ENCODE measurements around the gene ZNF212.
"Not testable (repeated sequence)": the region's sequence is repeated elsewhere in the genome, so short reads cannot be mapped to it uniquely, and the experiment has no call there.

Gene ZNF212

DNA sequence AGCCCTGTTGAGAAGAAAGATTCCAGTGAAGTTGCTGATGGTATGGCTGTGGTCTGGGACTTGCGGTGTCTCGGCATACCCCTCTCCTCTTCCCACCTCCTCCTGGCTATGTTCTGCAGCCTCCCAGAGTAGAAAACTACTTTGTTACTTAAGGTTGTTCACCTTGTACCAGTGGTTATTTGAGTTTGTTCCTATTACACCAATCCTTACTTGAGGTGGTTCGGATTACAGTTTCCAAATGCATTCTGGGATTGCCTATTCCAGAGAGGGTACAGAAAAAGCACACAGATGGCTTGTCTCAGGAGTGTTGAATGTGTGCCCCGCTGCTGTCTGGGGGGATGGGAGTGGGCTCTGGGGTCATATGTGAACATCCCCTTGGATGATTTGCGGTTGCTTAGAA is 15.7 kb downstream of the ZNF212 start:
- no peak for DNase-seq

DNA sequence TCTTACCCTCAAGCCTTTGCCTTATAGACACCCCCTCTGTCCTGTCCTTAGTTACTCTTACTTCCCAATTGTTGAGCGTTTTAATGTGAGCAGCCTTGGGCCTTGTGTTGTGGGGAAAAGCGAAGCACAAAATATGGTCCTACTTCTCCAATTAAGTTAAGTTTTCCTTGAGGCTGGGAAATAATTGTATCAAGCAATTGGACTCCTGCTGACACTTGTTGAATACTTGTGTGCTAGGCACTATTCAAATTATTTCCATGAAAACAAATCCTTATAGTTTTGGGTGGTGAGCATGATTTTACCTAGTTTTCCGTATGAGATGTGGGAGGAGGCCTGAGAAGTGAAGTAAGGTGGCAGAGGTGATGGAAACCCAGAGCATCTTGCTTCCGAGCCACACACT is 17.1 kb downstream of the ZNF212 start:
- DNase-seq, result no peak

DNA sequence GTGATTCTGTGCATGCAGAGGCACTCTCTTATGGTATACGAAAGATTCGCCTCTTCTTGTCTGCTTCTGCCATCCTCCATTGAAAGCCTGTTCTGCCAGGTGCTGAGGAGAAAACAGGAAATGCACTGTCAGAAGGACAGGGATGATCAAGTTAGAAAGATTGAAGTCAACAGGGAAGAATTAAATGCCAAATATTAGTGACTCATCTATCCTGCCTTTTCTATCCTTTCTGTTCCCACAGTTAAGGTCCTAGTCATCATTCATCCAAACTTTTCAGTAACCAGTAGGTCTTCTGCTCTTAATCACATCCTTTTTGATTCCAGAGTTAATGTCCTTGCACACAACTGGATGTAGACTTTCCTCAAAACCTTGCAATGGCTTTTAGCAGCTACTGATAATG is 17.7 kb downstream of the ZNF212 start:
- no peak for DNase-seq

DNA sequence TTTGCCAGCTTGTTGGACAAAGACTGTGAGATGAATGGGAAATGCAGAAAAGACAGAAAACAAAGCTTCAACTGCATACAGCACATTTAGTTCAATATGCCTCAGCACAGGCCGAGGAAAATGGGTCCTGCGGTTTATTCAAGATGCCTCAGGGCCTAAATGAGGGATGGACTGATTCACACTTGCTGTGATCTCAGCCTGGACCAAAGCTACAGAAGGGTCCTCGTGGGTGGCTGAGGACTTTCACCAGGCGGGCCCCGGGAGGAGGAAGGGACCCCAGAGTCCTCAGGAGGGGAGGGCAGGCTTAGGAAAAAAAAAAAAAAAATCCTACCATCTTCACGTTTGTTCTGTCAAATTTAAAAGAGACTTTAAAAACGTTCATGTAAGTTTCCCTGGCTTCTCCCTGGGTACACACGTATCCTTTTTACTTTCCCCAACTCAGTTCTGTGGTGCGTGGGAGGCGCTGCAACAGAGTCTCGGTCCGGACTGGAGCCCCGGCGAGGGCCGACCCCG is 21.9 kb downstream of the ZNF212 start:
- DNase-seq, result no peak

DNA sequence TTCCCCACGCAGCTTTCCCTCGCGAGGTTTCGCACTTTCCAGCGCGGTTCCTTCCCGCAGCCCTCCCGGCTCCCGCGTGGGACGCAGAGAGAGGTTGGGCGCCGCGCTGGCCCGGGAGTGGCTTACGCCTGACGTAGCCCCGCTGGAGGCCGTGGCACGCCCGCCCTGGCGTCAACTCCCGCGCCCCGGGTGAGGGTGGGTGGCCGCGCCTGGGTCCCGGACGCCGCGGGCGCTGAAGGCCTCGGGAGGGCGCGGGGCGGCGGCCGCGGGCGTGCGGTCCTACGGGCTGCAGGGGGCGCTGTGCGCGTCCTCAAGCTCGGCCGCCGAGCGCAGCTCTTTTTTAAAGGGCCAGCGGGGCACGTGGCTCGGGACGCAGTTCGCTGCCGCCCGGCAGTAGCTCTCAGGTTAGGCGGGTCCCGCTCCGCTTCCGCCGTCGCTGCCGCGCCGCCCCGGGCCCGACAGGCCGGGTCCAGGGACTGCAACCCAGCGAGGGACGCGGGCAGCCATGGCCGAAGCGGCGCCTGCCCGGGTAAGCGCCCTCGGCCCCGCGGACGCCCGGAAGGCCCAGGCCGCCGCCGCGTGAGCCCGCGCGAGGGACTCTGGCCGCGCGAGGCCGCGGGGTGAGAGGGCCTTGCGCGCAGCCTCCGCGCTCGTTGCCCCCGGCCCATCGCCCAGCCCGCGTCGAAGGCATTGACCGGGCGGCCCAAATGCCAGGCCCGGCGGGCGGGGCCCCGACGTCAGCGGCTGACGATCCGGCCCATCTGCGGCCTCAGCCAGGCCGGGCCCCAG is 22.6 kb downstream of the ZNF212 start, which contains the start of gene ZNF783:
Gene ZNF783 (plus strand): TSS at position 368 of the 789 bp plus-strand sequence. CDS start 138 bp downstream, at position 506.
- DNase-seq, result peak; percentile 75

DNA sequence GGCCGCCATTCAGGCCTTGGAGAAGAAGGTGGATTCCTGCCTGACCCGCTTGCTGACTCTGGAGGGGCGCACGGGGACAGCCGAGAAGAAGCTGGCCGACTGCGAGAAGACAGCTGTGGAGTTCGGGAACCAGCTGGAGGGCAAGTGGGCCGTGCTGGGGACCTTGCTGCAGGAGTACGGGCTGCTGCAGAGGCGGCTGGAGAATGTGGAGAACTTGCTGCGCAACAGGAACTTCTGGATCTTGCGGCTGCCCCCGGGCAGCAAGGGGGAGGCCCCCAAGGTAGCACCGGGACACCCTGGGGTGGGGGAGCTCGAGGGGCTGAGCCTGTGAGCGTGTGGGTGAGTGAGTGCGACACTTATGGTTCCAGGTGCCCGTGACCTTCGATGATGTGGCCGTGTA is 27.0 kb downstream of the ZNF212 start:
- no peak for DNase-seq

DNA sequence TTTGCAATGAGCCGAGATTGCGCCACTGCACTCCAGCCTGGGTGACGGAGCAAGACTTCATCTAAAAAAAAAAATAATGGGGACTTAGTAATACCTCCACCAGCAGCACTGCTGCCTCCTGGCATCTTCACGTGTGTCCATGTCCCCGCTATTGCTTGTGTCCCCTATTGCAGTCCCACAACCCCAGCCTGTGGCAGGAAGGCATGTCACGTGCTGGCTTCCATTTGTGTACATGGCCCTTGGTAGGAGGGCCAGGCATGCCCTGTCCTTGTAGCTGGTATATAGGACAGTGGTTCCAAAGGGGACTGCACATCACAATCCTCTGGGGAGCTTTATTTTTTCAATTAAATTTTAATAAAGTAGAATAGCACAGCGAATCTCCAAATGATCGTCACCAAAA is 28.3 kb downstream of the ZNF212 start:
- DNase-seq, result no peak

DNA sequence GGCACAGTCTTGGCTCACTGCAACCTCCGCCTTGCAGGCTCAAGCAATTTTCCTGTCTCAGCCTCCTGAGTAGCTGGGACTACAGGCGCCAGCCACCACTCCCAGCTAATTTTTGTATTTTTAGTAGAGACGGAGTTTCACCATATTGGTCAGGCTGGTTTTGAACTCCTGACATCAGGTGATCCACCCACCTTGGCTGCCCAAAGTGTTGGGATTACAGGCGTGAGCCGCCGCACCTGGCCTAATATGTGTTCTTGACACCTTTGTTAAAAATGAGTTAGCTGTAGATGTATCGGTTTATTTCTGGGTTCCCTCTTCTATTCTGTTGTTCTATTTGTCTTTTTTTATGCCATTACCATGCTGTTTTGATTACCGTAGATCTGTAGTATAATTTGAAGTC is 35.0 kb downstream of the ZNF212 start:
- DNase-seq, result not testable (repeated sequence)

DNA sequence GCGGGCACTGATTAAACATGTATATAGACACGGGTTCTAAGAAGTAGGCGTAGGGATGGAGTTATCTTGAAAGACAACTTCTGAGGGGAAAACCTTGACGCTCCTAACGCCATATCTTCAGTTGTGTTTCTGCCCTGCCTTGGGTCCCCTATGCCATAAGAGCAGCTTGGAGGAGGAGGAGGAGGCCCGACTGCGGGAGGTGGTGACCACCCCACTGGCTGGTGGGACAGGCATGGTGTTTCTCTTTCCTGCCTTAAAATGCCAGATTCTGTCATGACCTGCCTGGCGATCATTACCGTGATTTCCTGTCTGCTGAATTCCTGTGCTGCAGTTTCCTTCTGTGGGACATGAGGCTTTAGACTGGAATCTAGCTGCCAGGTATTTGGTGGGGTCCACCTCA is 38.4 kb downstream of the ZNF212 start:
- DNase-seq, result no peak

DNA sequence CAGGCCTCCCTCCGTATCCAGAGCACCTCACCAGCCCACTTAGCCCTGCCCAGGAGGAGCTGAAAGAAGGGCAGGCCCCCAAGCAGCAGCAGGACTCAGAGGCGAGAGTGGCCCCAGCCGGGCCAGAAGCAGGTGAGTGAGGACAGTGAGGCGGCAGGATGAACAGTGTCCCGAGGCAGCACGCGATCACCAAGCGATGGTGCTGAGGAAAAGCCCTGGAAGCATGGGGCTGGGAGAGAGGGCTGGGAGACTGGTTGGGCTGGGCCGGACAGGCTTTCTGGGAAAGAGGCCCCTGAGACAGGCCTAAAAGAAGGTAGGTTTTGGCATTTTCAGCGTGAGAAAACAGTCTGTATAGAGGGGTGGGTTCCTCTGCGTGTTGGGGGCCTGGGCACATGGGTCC is 38.9 kb downstream of the ZNF212 start:
- DNase-seq, result no peak

DNA sequence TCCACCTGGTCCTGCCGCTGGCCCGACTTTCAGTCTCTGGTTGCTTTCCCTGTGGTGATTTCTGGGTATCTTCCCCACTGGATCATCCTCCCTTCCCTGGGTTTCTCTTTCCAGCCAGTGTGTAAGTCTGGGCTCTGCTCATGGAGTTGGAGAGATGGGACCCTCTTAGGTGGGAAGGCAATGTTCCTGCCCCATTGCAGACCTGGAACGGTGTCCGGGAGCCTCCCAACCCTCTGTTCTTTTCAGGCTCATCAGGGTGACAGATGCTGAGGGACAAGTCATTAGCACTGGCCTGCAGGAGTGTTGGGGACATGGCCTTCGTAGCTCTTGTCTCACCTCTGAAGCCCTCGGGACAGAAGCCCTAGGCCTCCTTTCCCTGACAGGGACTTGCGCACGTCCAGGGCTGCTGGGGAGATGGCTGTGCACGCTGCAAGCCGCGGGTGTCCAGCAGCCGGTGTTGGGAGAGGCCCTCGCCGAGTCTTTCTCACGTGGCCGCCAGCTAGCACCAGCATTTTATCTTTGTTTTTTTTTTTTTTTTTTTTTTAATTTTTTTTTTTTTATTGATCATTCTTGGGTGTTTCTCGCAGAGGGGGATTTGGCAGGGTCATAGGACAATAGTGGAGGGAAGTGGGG is 39.8 kb downstream of the ZNF212 start:
- DNase-seq, result no peak

DNA sequence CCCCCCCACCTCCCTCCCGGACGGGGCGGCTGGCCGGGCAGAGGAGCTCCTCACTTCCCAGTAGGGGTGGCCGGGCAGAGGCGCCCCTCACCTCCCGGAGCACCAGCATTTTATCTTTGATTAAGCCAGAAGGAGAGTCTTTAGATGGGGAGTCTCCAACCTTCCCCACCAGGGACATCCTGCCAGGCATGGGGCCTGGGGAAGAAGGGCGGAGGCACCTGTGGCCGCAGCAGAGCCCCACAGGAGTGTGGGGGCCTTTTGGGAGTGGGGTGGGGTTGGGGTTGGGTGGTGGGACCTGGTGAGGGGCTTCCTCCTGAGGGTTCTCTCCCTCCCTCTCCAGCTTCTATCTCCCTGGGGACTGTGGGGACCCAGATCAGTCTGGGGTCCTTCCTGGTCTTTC is 40.7 kb downstream of the ZNF212 start:
- no peak for DNase-seq

DNA sequence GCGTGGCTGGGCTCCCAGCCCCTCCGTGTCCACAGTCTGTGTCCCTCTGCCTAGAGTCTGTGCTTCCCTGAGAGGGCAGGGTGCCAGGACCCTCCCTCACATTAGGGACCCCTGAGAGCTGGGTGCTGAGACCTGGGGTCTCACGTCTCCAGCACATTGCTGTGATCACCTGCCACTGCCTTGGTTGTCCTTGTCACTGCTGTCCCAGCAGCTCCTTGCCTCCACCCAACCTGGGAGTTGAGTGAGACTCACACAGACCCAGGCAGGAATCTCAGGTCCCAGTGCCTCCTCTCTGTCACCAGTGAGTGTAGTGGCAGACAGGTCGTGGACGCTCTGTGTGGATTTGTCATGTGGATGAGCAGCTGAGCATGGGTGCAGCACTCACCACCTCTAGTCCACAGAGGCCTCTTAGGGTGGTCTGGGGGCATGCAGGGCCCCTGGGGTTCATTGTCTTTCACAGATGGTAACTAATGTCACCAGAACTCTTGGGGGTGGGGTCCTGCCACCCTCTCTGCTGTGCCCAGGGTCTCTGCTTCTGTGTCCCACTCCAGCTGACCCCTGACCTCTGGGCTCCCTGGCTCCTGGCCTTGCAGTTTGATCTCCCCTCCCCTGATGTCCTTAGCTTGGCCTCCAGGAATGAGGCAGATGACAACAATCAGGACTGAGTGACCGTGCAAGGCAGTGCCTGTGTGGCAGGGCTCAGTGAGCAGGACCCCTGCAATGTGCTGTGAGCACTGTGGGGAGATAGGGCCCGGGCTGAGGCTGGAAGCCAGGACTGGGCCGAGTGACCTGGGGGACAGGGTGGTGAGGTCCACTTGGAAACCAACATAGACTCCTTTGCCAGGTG is 41.4 kb downstream of the ZNF212 start:
- no peak for DNase-seq

DNA sequence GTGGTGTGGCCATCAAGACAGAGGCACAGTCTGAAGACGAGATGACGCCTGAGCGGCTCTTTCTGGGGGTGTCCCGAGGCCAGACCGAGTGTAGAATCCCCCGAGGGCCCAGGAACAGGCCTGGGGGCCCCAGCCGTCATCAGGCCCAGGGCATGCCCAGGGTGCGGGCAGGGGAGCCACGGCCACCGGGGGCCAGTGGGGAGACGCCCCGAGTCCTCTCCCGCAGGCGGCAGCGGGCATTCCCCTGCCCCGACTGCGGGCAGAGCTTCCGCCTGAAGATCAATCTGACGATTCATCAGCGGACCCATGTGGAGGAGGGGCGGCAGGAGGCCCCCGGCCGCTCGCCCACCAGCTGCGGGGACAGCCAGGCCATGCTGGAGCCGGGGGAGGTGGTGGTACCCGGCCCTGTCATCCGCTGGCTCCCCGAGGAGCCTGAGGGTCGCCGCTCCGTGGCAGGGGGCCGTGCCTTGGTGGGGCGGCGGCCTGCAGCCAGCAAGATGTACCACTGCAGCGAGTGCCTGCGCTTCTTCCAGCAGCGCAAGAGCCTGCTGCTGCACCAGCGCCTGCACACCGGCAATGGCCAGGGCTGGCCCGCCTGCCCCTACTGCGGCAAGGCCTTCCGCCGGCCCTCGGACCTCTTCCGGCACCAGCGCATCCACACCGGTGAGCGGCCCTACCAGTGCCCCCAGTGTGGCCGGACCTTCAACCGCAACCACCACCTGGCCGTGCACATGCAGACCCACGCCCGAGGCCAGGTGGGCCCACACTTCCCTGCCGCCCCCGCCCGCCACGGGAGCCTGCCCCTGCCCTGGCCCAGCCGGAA is 42.3 kb downstream of the ZNF212 start:
- no peak for DNase-seq

DNA sequence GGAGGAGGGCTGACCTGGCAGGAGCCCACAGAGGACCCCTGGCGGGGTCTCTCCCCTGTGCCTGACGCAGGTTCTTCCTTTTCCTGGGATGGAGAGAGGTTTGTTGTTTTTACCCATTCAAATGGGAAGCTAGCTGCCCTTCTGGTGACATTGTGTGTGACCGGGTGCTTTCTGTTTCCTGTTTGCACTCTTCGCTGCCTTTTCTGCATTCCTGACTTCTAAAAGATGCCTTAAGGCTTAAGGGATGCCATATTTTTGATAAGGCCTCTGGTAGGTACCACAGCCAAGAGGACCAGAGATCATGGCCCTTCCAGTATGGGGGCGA is 42.8 kb downstream of the ZNF212 start:
- DNase-seq, result no peak

DNA sequence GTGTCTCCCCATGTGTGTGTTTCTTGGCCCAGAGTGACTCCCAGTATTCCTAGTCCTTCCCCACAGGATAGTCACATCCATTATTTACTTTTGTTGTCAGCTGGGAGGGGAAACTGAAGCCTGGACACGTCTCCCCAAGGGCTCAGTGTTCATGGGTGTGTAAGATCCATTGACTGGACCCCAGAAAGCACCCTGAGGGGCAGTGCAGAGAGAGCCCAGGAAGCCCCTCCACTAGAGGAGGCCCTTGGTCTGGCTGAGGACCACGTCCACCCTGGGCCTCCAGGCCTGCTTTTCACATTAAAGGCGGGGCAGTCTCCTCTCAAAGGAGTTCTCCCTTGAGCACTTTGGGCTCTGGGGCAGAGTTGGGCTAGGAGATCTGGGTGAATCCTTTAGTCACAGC is 43.9 kb downstream of the ZNF212 start:
- no peak for DNase-seq

DNA sequence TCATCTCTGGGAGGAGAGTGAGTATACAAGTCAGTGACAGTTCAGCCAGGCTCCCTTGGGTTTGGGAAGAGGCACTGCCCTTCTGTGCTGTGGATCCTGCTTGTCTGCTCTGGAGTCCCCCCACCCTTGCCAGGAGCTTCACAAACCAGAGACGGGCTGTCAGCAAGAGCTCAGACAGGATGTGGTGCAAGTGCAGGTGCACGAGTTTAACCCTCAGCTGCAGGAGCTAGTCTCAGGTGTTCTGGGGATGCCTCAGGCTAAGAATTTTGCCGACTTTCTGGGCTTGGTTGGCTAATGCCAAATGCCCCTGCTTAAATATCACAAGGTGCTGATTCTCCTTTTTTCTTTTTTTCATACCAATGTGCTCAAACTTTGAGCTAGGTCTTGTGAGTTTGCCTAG is 44.9 kb downstream of the ZNF212 start:
- DNase-seq, result no peak

DNA sequence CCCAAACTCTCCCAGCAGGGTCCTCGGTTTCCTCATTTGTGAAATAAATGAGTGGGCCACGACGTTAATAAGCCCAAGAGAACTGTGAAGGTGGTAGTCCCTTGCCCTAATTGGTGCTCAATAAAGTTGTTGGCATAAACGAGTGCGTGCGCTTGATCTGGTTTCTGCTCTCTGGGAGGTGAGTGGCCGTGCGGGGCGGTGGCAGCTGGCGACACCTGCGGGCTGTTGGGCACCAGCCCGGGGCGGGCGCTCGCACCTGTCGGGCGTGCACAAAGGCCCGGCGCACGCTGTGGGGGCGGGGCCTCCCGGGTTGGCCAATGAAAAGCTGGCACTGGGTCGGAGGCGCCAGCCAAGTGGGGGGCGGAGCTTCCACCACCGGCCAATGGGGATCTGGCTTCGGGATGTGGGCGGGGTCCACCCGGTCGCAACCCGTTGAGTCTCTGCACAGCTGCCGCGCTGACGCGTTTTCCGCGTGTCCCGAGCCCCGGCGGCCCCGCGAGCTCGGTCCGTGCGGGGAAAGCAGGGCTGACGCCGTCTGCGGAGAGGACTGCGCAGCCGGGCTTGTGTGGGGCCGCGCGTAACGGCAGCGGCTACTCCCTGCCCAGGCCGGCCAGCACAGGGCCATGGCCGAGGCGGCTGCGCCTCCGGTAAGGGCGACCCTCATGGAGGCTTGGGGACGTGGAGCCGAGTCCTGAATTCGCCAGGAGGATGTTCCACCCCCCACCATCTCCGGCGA is 45.6 kb downstream of the ZNF212 start:
- peak; percentile 98 for DNase-seq

DNA sequence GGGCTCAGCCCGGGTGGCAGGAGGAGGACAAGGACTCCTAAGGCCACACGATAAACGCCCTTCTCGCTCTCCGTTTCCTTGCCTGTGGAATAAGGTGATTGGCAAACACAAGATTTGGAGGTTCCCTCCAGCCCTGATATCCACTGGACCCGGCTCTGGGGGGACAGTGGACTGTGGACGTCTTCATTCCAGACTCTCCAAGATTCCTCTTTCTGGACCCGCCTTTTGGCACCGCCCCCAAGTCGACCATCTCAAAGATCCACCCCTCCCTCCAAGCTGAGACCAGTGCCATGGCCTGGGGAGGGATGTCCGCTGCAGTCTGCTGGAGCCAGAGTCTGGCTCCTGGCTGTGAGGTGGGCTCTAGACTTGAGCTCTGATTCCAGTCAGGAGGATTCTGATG is 46.2 kb downstream of the ZNF212 start:
- no peak for DNase-seq

DNA sequence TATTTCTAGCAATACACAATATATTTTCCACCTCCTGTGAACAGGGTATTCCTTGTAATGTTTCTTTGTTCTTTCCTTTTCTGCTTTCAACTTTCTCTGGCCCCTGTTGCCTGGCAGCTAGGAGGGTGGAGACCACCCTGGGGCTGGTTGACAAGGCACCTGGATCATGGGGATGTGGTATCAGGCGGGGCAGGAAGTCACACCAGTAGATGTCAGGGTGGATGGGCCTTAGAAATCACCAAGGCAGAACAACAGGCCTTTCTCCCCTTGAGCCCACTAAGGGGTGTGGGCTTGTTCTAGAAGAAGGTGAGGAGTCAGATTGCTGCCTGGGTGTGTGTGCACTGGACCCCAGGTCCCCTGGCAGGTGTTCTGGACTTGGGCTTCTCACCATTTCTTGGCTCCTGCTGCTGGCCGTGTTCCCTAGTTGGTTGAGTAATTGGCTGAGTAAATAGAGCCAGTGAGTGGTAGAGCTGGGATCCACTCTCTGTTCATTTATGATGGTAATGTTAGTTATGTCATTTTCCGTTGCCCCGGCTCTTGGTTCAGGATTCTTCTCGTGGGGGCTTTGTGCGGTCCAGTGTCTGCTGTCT is 47.5 kb downstream of the ZNF212 start:
- DNase-seq, result no peak

DNA sequence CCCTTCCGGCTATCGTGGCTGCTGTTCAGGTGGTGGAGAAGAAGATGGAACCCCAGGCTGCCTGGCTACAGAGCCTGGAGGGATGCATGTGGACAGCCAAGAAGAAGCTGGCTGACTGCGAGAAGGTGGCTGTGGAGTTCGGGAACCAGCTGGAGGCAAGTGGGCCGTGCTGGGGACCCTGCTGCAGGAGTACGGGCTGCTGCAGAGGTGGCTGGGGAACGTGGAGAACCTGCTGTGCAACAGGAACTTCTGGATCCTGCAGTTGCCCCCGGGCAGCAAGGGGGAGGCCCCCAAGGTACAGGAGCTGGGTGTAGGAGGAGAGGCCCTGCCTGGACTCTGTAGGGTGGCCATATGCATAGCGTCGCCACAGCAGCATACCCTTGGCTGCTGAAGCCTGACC is 48.2 kb downstream of the ZNF212 start:
- no peak for DNase-seq

DNA sequence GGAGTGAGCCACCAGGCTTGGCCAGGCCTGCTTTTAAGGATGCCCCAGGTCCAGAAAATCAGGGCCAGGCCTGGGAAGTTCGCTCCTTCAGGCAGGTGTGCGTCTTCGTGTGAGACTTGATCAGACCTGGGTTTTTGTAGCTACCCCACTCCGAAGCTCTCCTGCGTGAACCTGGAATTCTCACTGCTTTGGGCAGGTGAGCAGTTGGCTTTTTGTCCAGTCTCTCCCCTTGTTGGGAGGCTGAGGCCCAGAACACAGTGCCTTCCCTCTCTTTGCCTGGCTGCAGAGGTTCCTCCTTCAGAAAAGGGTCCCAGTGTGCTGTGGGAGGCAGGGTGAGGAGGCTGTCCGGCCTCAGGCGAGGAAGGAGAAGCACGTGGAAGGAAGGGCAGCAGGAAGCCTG is 49.8 kb downstream of the ZNF212 start:
- DNase-seq, result no peak
